IMR-90 (cell line): Measurements from ENCODE around the gene APBB3. TPM values are rescaled to one million over a fixed set of nuclear protein-coding genes. Genes with fewer than 3 reads are reported as not detected.

ENCODE experiments used
- ATAC-seq: fragments of 200-7000 bp; cut with Tn5 transposase; 2 replicates; pipeline ENCODE4 v1.9.1; 2020; ENCODE audit warnings: low read depth, mild to moderate bottlenecking, moderate library complexity
- BruUV-seq: library from RNA; stranded (reverse); fragments of 400-500 nt; replicated peaks from 2 replicates; lab custom pipeline; 2021; lab: Mats Ljungman, UMichigan
- CTCF ChIA-PET: fragments of 300-600 bp; formaldehyde crosslinking; extraction: SDS; loops from one replicate; lab custom pipeline; 2021; ENCODE audit warnings: antibody characterized with exemption; lab: Yijun Ruan, JAX
- POLR2A ChIA-PET: fragments of 300-600 bp; sonication (Branson Sonifier 250); formaldehyde crosslinking; loops from one replicate; lab custom pipeline; 2022; ENCODE audit warnings: antibody characterized with exemption; ENCODE audit not compliant: unreplicated experiment; lab: Charles Lee
- DNase-seq: peaks from one replicate; pipeline ENCODE4 v3.0.0; 2013
- H2AFZ ChIP-seq: replicated peaks from 2 replicates; pipeline ENCODE3; 2013; ENCODE audit warnings: low read length, mild to moderate bottlenecking; ENCODE audit not compliant: poor library complexity
- H2AK5ac ChIP-seq: 2 replicates; pipeline ENCODE4 v1.6.1; 2013; ENCODE audit warnings: low read depth, low read length, inconsistent platforms
- H2AK9ac ChIP-seq: replicated peaks from 2 replicates; pipeline ENCODE3; 2013; ENCODE audit warnings: mild to moderate bottlenecking, low read depth, low read length, moderate library complexity; ENCODE audit not compliant: poor library complexity
- H2BK120ac ChIP-seq: 2 replicates; pipeline ENCODE4 v1.6.1; 2013; ENCODE audit warnings: low read depth, low read length, inconsistent platforms
- H2BK15ac ChIP-seq: 3 replicates; pipeline ENCODE4 v1.6.1; 2013; ENCODE audit warnings: low read depth, low read length, inconsistent platforms
- H2BK20ac ChIP-seq: 2 replicates; pipeline ENCODE4 v1.6.1; 2013; ENCODE audit warnings: low read depth, mild to moderate bottlenecking, inconsistent platforms, low read length, moderate library complexity
- H2BK5ac ChIP-seq: 2 replicates; pipeline ENCODE4 v1.6.1; 2013; ENCODE audit warnings: mild to moderate bottlenecking, low read depth, low read length, inconsistent platforms; ENCODE audit not compliant: poor library complexity, severe bottlenecking
- H3K14ac ChIP-seq: replicated peaks from 2 replicates; pipeline ENCODE4 v1.6.1; 2013; ENCODE audit warnings: low read depth, low read length, inconsistent platforms
- H3K18ac ChIP-seq: 2 replicates; pipeline ENCODE4 v1.6.1; 2013; ENCODE audit warnings: low read depth, low read length, control low read depth
- H3K23ac ChIP-seq: 2 replicates; pipeline ENCODE4 v1.6.1; 2013; ENCODE audit warnings: low read depth, low read length, inconsistent platforms
- H3K27ac ChIP-seq: 2 replicates; pipeline ENCODE4 v1.5.1; 2013; ENCODE audit warnings: mild to moderate bottlenecking, control low read depth, low read length; ENCODE audit not compliant: insufficient read depth
- H3K27me3 ChIP-seq: 2 replicates; pipeline ENCODE4 v1.6.1; 2013; ENCODE audit warnings: low read length; ENCODE audit not compliant: control insufficient read depth, insufficient read depth
- H3K36me3 ChIP-seq: 2 replicates; pipeline ENCODE4 v1.6.1; 2013; ENCODE audit warnings: low read length, mixed read lengths; ENCODE audit not compliant: control insufficient read depth, insufficient read depth
- H3K4ac ChIP-seq: 2 replicates; pipeline ENCODE4 v1.6.1; 2013; ENCODE audit warnings: low read depth, low read length, inconsistent platforms
- H3K4me1 ChIP-seq: 2 replicates; pipeline ENCODE4 v1.6.1; 2013; ENCODE audit warnings: low read length, mixed read lengths; ENCODE audit not compliant: control insufficient read depth, insufficient read depth
- H3K4me2 ChIP-seq: 2 replicates; pipeline ENCODE4 v1.6.1; 2013; ENCODE audit warnings: low read depth, mild to moderate bottlenecking, control low read depth, low read length, moderate library complexity
- H3K4me3 ChIP-seq: 2 replicates; pipeline ENCODE4 v1.5.1; 2013; ENCODE audit warnings: low read depth, mild to moderate bottlenecking, control low read depth, low read length, moderate library complexity; ENCODE audit not compliant: insufficient read depth
- H3K56ac ChIP-seq: 2 replicates; pipeline ENCODE4 v1.6.1; 2013; ENCODE audit warnings: low read length, inconsistent platforms; ENCODE audit not compliant: insufficient read depth; ENCODE audit errors: extremely low read depth
- H3K79me1 ChIP-seq, 2 experiments: 2 replicates each; pipeline ENCODE4 v1.6.1; 2013; ENCODE audit warnings: low read length in 2 of 2, inconsistent platforms in 1 of 2, low read depth in 1 of 2
- H3K9ac ChIP-seq: 2 replicates; pipeline ENCODE4 v1.6.1; 2013; ENCODE audit warnings: low read depth, low read length, control low read depth
- H3K9me1 ChIP-seq: 2 replicates; pipeline ENCODE4 v1.6.1; 2013; ENCODE audit warnings: low read length, inconsistent platforms; ENCODE audit not compliant: insufficient read depth
- H3K9me3 ChIP-seq: 2 replicates; pipeline ENCODE4 v1.6.1; 2013; ENCODE audit warnings: low read length; ENCODE audit not compliant: control insufficient read depth, insufficient read depth
- H4K20me1 ChIP-seq: 2 replicates; pipeline ENCODE4 v1.6.1; 2013; ENCODE audit warnings: low read length, inconsistent platforms; ENCODE audit not compliant: insufficient read depth
- H4K5ac ChIP-seq: 2 replicates; pipeline ENCODE4 v1.6.1; 2013; ENCODE audit warnings: mild to moderate bottlenecking, low read depth, low read length, control low read depth
- H4K8ac ChIP-seq, 2 experiments: 2 replicates each; pipeline ENCODE4 v1.6.1; 2013; ENCODE audit warnings: low read depth in 2 of 2, low read length in 2 of 2, control low read depth in 1 of 2, inconsistent platforms in 1 of 2
- H4K91ac ChIP-seq: 2 replicates; pipeline ENCODE4 v1.6.1; 2013; ENCODE audit warnings: low read depth, low read length, inconsistent platforms; ENCODE audit not compliant: insufficient read depth
- BHLHE40 ChIP-seq: fragments of 150-350 bp; IDR thresholded peaks from 2 replicates; pipeline ENCODE4 v1.6.1; 2016; ENCODE audit warnings: mild to moderate bottlenecking, low read depth, low read length
- CEBPB ChIP-seq: IDR thresholded peaks from 2 replicates; pipeline ENCODE4 v1.6.1; 2012; ENCODE audit warnings: low read depth, low read length, improper control_type of control experiment
- CHD1 ChIP-seq: IDR thresholded peaks from 2 replicates; pipeline ENCODE4 v1.6.1; 2012; ENCODE audit warnings: low read depth, low read length, improper control_type of control experiment
- CTCF ChIP-seq: conservative IDR thresholded peaks from 2 replicates; pipeline ENCODE4 v1.5.1; 2012; ENCODE audit warnings: mild to moderate bottlenecking, low read depth, low read length, improper control_type of control experiment
- ELK1 ChIP-seq: fragments of 150-350 bp; IDR thresholded peaks from 2 replicates; pipeline ENCODE4 v1.6.1; 2016; ENCODE audit warnings: low read depth, mild to moderate bottlenecking, low read length, moderate library complexity, borderline replicate concordance
- FOS ChIP-seq: fragments of 150-350 bp; IDR thresholded peaks from 2 replicates; pipeline ENCODE4 v1.6.1; 2016; ENCODE audit warnings: low read depth, low read length
- MAFK ChIP-seq: IDR thresholded peaks from 2 replicates; pipeline ENCODE4 v1.6.1; 2012; ENCODE audit warnings: low read depth, low read length, improper control_type of control experiment
- MAZ ChIP-seq: IDR thresholded peaks from 2 replicates; pipeline ENCODE4 v1.6.1; 2012; ENCODE audit warnings: low read depth, mild to moderate bottlenecking, low read length, improper control_type of control experiment, moderate library complexity, borderline replicate concordance
- MXI1 ChIP-seq: IDR thresholded peaks from 2 replicates; pipeline ENCODE4 v1.6.1; 2012; ENCODE audit warnings: low read depth, mild to moderate bottlenecking, low read length, moderate library complexity, borderline replicate concordance
- NFE2L2 ChIP-seq: fragments of 150-350 bp; IDR thresholded peaks from 2 replicates; pipeline ENCODE4 v1.6.1; 2016; ENCODE audit warnings: low read depth, mild to moderate bottlenecking, low read length
- POLR2A ChIP-seq: IDR thresholded peaks from 2 replicates; pipeline ENCODE4 v1.6.1; 2012; ENCODE audit warnings: mild to moderate bottlenecking, low read depth, low read length
- RAD21 ChIP-seq: IDR thresholded peaks from 2 replicates; pipeline ENCODE4 v1.6.1; 2012; ENCODE audit warnings: low read length, improper control_type of control experiment
- RCOR1 ChIP-seq: IDR thresholded peaks from 2 replicates; pipeline ENCODE4 v1.6.1; 2012; ENCODE audit warnings: mild to moderate bottlenecking, low read length, improper control_type of control experiment; ENCODE audit not compliant: insufficient replicate concordance
- RFX5 ChIP-seq: IDR thresholded peaks from 2 replicates; pipeline ENCODE4 v1.8.0; 2012; ENCODE audit warnings: low read depth, mild to moderate bottlenecking, low read length, moderate library complexity
- SMC3 ChIP-seq: fragments of 150-350 bp; IDR thresholded peaks from 2 replicates; pipeline ENCODE4 v1.6.1; 2016; ENCODE audit warnings: low read depth, mild to moderate bottlenecking, antibody characterized with exemption, low read length, moderate library complexity
- USF2 ChIP-seq: fragments of 150-350 bp; IDR thresholded peaks from 2 replicates; pipeline ENCODE4 v1.6.1; 2017; ENCODE audit warnings: mild to moderate bottlenecking, antibody characterized with exemption, low read length, low read depth
- WGBS, 2 experiments: methylation state at CpG; one replicate each; pipeline versions ENCODE4 v1.1.5 to v1.1.7; 2013; ENCODE audit warnings: missing lambda C conversion rate in 2 of 2; ENCODE audit not compliant: insufficient read length in 1 of 2; ENCODE audit errors: extremely low coverage in 2 of 2; 5-methylcytosine and 5-hydroxymethylcytosine counted together
- dilution Hi-C: fragments of 300-500 bp; cut with HindIII; formaldehyde crosslinking; loops from one replicate; pipeline ENCODE4 v1.14.3; 2018; ENCODE audit warnings: low sequenced_read_pairs; ENCODE audit not compliant: unreplicated experiment
- in situ Hi-C: fragments of 300-500 bp; cut with MboI; formaldehyde crosslinking; loops from 3 replicates; pipeline ENCODE4 v1.14.3; 2019; ENCODE audit warnings: low sequenced_read_pairs, inconsistent platforms, mixed read lengths
- intact Hi-C: fragments of 100-400 bp; cut with micrococcal nuclease; formaldehyde crosslinking; loops from 2 replicates; pipeline ENCODE4 v1.10.0; 2022
- polyA plus RNA-seq, 3 experiments: library from polyadenylated mRNA; depleted of rRNA; stranded (reverse); fragments of >200 nt; gene quantifications; 2 replicates each; pipeline ENCODE4 v1.2.3, GENCODE V29; 2012; ENCODE audit warnings: low replicate concordance in 1 of 3
- total RNA-seq: library from RNA; depleted of rRNA; stranded (reverse); fragments of >200 nt; gene quantifications from 2 replicates; pipeline ENCODE4 v1.2.3, GENCODE V29; 2012

APBB3 gene
- total and polyA plus RNA-seq, 2 of the 4 experiments (the other 2 are of a cell fraction), result 6.6 to 23.8 TPM

GRCh38 chr5:140513124-140513523 is 51.3 kb downstream of the APBB3 start:
- H3K14ac ChIP-seq, result no peak overlapping the region
- no peak overlapping the region for H3K4ac ChIP-seq
- no peak overlapping the region for H3K27ac ChIP-seq
- H4K91ac ChIP-seq, result no peak overlapping the region
- H4K8ac ChIP-seq, result no peak overlapping the region
- ATAC-seq (no peak), DNase-seq (no peak)
- H3K18ac ChIP-seq, result no peak overlapping the region
- H3K23ac ChIP-seq, result no peak overlapping the region
- H4K20me1 ChIP-seq, result no peaks in the 10 kb centered on the region
- no peak overlapping the region for H2BK20ac ChIP-seq
- dilution Hi-C loops, result no loop called here
- intact Hi-C loops, result no loop called here
- ChIA-PET POLR2A (interaction anchor here (0.6 kb wide), 1 partner anchor 52 kb away, joined by 4 read pairs; no protein-coding TSS in a partner anchor), CTCF (no interaction called here)
- no peaks in the 10 kb centered on the region for H3K4me1 ChIP-seq
- no peak overlapping the region for H2AFZ ChIP-seq
- TF ChIP-seq BHLHE40 (no peak), ELK1 (no peak), RFX5 (no peak), SMC3 (no peak), CHD1 (no peak), RAD21 (no peak), POLR2A (no peak), MXI1 (no peak), CTCF (no peak), MAZ (no peak), CEBPB (no peak), FOS (no peak), MAFK (no peak), RCOR1 (no peak), USF2 (no peak), NFE2L2 (no peak)
- WGBS, 2 experiments, result no CpG with 5 or more reads among the region's 2 CpGs
- H2BK15ac ChIP-seq, result no peak overlapping the region
- H2AK9ac ChIP-seq, result no peak overlapping the region
- no TSS peak for BruUV-seq
- no peak overlapping the region for H3K56ac ChIP-seq
- H2BK120ac ChIP-seq, result no peak overlapping the region
- no peak overlapping the region for H3K4me2 ChIP-seq
- H3K9ac ChIP-seq, result no peak overlapping the region
- H2AK5ac ChIP-seq, result no peak overlapping the region
- H3K9me1 ChIP-seq, result no peaks in the 10 kb centered on the region; the same call in 1 of the 2 replicates
- H4K5ac ChIP-seq, result no peak overlapping the region
- no peak overlapping the region for H2BK5ac ChIP-seq
- H3K36me3 ChIP-seq, result peaks cover 29% of the 10 kb centered on the region
- no peak overlapping the region for H3K4me3 ChIP-seq
- in situ Hi-C loops, result no loop called here
- H3K9me3 ChIP-seq, result no peaks in the 10 kb centered on the region
- no peaks in the 10 kb centered on the region for H3K27me3 ChIP-seq
- no peaks in the 10 kb centered on the region for H3K79me1 ChIP-seq
